NB4 (cell line): ENCODE data around the gene KNCN.

Experiments used
- MYC ChIP-seq: IDR thresholded peaks from 2 replicates; pipeline ENCODE4 v1.6.1; 2011; ENCODE audit warnings: low read depth, low read length
- POLR2A ChIP-seq: IDR thresholded peaks from 2 replicates; pipeline ENCODE4 v1.6.1; 2011; ENCODE audit warnings: mild to moderate bottlenecking; ENCODE audit not compliant: insufficient read length; ENCODE audit errors: extremely low read depth
- TF ChIP-seq, protein P1 (sequence below): IDR thresholded peaks from one replicate; pipeline ENCODE4 v1.5.1; 2012; ENCODE audit warnings: low read depth, low read length
- TF ChIP-seq, protein P2 (sequence below): IDR thresholded peaks from 2 replicates; pipeline ENCODE4 v1.6.1; 2011; ENCODE audit warnings: low read depth, low read length

- TF ChIP-seq, protein P1, sequence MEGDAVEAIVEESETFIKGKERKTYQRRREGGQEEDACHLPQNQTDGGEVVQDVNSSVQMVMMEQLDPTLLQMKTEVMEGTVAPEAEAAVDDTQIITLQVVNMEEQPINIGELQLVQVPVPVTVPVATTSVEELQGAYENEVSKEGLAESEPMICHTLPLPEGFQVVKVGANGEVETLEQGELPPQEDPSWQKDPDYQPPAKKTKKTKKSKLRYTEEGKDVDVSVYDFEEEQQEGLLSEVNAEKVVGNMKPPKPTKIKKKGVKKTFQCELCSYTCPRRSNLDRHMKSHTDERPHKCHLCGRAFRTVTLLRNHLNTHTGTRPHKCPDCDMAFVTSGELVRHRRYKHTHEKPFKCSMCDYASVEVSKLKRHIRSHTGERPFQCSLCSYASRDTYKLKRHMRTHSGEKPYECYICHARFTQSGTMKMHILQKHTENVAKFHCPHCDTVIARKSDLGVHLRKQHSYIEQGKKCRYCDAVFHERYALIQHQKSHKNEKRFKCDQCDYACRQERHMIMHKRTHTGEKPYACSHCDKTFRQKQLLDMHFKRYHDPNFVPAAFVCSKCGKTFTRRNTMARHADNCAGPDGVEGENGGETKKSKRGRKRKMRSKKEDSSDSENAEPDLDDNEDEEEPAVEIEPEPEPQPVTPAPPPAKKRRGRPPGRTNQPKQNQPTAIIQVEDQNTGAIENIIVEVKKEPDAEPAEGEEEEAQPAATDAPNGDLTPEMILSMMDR, result no peak
- TF ChIP-seq POLR2A (no peak), MYC (no peak)
- TF ChIP-seq, protein P2, sequence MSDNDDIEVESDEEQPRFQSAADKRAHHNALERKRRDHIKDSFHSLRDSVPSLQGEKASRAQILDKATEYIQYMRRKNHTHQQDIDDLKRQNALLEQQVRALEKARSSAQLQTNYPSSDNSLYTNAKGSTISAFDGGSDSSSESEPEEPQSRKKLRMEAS, result no peak
These were observed 45.4 kb upstream of the KNCN start for GRCh38 chr1:46596846-46597245.
